Measurements from ENCODE around the gene IKZF2.

The IKZF2 gene

GRCh38 chr2:213152065-213152794 lies 818 bp upstream of the IKZF2 start:
- DNase-seq: no peak

GRCh38 chr2:213150315-213151097 lies 906 bp downstream of the IKZF2 start:
- no peak for DNase-seq

- DNase-seq: no peak
These were observed 1.5 kb downstream of the IKZF2 start for GRCh38 chr2:213149949-213150314.

- no peak for DNase-seq
These were observed 2.0 kb downstream of the IKZF2 start for GRCh38 chr2:213149294-213149875.

- no peak for DNase-seq
These were observed 2.7 kb downstream of the IKZF2 start for GRCh38 chr2:213148572-213149261.

- DNase-seq: no peak
These were observed 3.9 kb downstream of the IKZF2 start for GRCh38 chr2:213147538-213147937.

- DNase-seq: no peak
These were observed 5.6 kb downstream of the IKZF2 start for GRCh38 chr2:213145715-213146242.

GRCh38 chr2:213137064-213137463 lies 14.3 kb downstream of the IKZF2 start:
- DNase-seq: no peak

- no peak for DNase-seq
These were observed 22.1 kb downstream of the IKZF2 start for GRCh38 chr2:213129311-213129710.

GRCh38 chr2:213125646-213126347 lies 25.6 kb downstream of the IKZF2 start:
- DNase-seq: no peak

GRCh38 chr2:213122725-213123124 lies 28.7 kb downstream of the IKZF2 start:
- no peak for DNase-seq

GRCh38 chr2:213121690-213122089 lies 29.7 kb downstream of the IKZF2 start:
- no peak for DNase-seq

GRCh38 chr2:213119061-213119809 lies 32.2 kb downstream of the IKZF2 start:
- DNase-seq: no peak

- DNase-seq: no peak
These were observed 43.1 kb downstream of the IKZF2 start for GRCh38 chr2:213108308-213108707.

- DNase-seq: no peak
These were observed 43.7 kb downstream of the IKZF2 start for GRCh38 chr2:213107728-213108127.

GRCh38 chr2:213105212-213105611 lies 46.2 kb downstream of the IKZF2 start:
- DNase-seq: no peak

- DNase-seq: no peak
These were observed 46.6 kb downstream of the IKZF2 start for GRCh38 chr2:213104903-213105202.

- DNase-seq: no peak
These were observed 47.1 kb downstream of the IKZF2 start for GRCh38 chr2:213104092-213104902.

- DNase-seq: no peak
These were observed 49.5 kb downstream of the IKZF2 start for GRCh38 chr2:213101692-213102460.

- no peak for DNase-seq
These were observed 50.3 kb downstream of the IKZF2 start for GRCh38 chr2:213101109-213101508.
